Stomach (tissue), 9 donors: ENCODE results near the gene PRTG. TPM values are rescaled to one million over a fixed set of nuclear protein-coding genes. Genes with fewer than 3 reads are reported as not detected.

ENCODE experiments used
- DNase-seq, 2 donors: peaks; one replicate each; pipeline versions ENCODE4 v3.0.0 to v3.0.0-alpha.2; 2013 to 2019
- H3K27ac ChIP-seq, 5 donors: fragments of 200-600 bp in 4 of 5; sonication (generic) in 4 of 5; one replicate each; pipeline ENCODE4 v1.5.1; 2013 to 2019; ENCODE audit warnings: mild to moderate bottlenecking in 1 of 5, moderate library complexity in 1 of 5
- H3K27me3 ChIP-seq, 3 donors: fragments of 200-600 bp; sonication (generic); one replicate each; pipeline ENCODE4 v1.5.1; 2017 to 2019; ENCODE audit warnings: mixed run types in 1 of 3
- H3K36me3 ChIP-seq, 4 donors: fragments of 200-600 bp; sonication (generic); 1 replicate in 3 of 4; 2 replicates in 1 of 4; pipeline ENCODE4 v1.5.1; 2016 to 2019
- H3K4me1 ChIP-seq, 4 donors: fragments of 200-600 bp; sonication (generic); one replicate each; pipeline ENCODE4 v1.5.1; 2016 to 2019
- H3K4me3 ChIP-seq, 4 donors: fragments of 200-600 bp; sonication (generic) in 3 of 4; one replicate each; pipeline ENCODE4 v1.5.1; 2016 to 2019; ENCODE audit warnings: mild to moderate bottlenecking in 1 of 4
- H3K9me3 ChIP-seq, 4 donors: fragments of 200-600 bp; sonication (generic); one replicate each; pipeline ENCODE4 v1.5.1; 2016 to 2019
- CTCF ChIP-seq, 7 experiments: fragments of 450-650 bp in 4 of 7; fragments of 200-600 bp in 3 of 7; sonication (generic) in 3 of 7; IDR thresholded peaks; one replicate each; pipeline ENCODE4 v1.5.1; 2016 to 2019; ENCODE audit warnings: antibody characterized with exemption in 7 of 7, control low read depth in 2 of 7, mild to moderate bottlenecking in 1 of 7
- EP300 ChIP-seq: sonication (generic); formaldehyde crosslinking; IDR thresholded peaks from one replicate; pipeline ENCODE4 v1.6.1; 2017; ENCODE audit warnings: antibody characterized with exemption
- POLR2A ChIP-seq, 4 donors: fragments of 450-650 bp; IDR thresholded peaks; one replicate each; pipeline ENCODE4 v1.6.1; 2016; ENCODE audit warnings: antibody characterized with exemption in 4 of 4, control low read depth in 2 of 4, mild to moderate bottlenecking in 1 of 4, moderate library complexity in 1 of 4
- POLR2AphosphoS5 ChIP-seq, 3 donors: sonication (generic); formaldehyde crosslinking; IDR thresholded peaks; one replicate each; pipeline ENCODE4 v1.6.1; 2016; ENCODE audit warnings: antibody characterized with exemption in 3 of 3
- WGBS, 5 donors: extraction: QIAGEN DNeasy Blood & Tissue Kit in 3 of 5; methylation state at CpG; one replicate each; pipeline versions ENCODE4 v1.1.5 to v1.1.7; 2013 to 2018; 5-methylcytosine and 5-hydroxymethylcytosine counted together
- intact Hi-C: fragments of 100-400 bp; cut with DNase I; formaldehyde crosslinking; loops from one replicate; pipeline ENCODE4 v1.15.1; 2023; ENCODE audit warnings: low total_unique reads
- polyA plus RNA-seq, 3 donors: library from polyadenylated mRNA; stranded (reverse); fragments of 200-250 nt; gene quantifications; one replicate each; pipeline ENCODE4 v1.2.3, GENCODE V29; 2013
- small RNA-seq, 4 donors: library from RNA; depleted of rRNA; stranded (forward); fragments of <200 nt; gene quantifications; one replicate each; pipeline ENCODE3, GENCODE V24; 2016
- total RNA-seq, 5 donors: library from RNA; depleted of rRNA; stranded (reverse); fragments of >200 nt; gene quantifications; one replicate each; pipeline versions ENCODE4 v1.1.0 to v1.2.3, GENCODE V29; 2014 to 2016
- donor health status: healthy with polysubstance abuse.
- donor health status: Bipolar disorder and iron deficiency.
- donor health status: healthy.

The PRTG gene
- total and polyA plus RNA-seq, 8 donors: under 0.01 to 12.3 (median 0.63) TPM; not detected in 2

DNA sequence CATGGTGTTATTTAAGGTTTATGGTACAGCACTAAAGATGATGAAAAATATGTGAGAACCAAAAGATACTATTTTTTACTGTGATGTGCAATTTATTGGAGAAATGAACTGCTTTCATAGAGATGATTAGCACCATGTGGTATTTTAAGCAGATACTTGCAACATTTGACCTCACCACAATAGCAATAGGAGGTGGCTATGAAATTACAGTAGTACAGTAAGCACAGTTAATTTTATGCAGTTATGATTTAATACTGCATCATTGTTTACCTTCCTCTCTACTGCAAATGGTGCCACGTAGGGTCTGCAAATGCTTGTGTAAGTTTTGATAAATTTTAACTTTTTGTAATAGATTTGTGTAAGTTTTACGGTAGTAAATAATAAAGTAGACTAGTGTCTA lies 168.9 kb downstream of the PRTG start:
- intact Hi-C loops: no loop called here
- no peak for DNase-seq
- TF ChIP-seq EP300: no peak
- no peak for TF ChIP-seq CTCF (IDR thresholded peaks at IDR 0.05)
- no peak for TF ChIP-seq POLR2A (IDR thresholded peaks at IDR 0.05)
- TF ChIP-seq POLR2AphosphoS5 (IDR thresholded peaks at IDR 0.05): no peak
- Histone ChIP-seq H3K27ac (no peak overlapping the region), H3K4me1 (no peaks in the 10 kb centered on the region), H3K9me3 (no peaks in the 10 kb centered on the region), H3K4me3 (no peak overlapping the region), H3K27me3 (no peaks in the 10 kb centered on the region), H3K36me3 (no peaks in the 10 kb centered on the region)
- WGBS, 5 donors: 65 to 99% (median 91%) methylated on average over 2 of the region's 2 CpGs

- Histone ChIP-seq H3K27ac (no peak overlapping the region), H3K9me3 (no peaks in the 10 kb centered on the region), H3K27me3 (no peaks in the 10 kb centered on the region), H3K4me3 (no peak overlapping the region), H3K36me3 (no peaks in the 10 kb centered on the region), H3K4me1 (no peaks in the 10 kb centered on the region)
- intact Hi-C loops: no loop called here
- TF ChIP-seq EP300 (no peak), POLR2A (IDR thresholded peaks at IDR 0.05) (no peak), POLR2AphosphoS5 (IDR thresholded peaks at IDR 0.05) (no peak), CTCF (IDR thresholded peaks at IDR 0.05) (no peak)
- DNase-seq: no peak
Measured at GRCh38 chr15:55573224-55573623, 169.7 kb downstream of the PRTG start.

GRCh38 chr15:55564347-55565145 lies 178.4 kb downstream of the PRTG start:
- DNase-seq: no peak
- H3K9me3 ChIP-seq: peaks cover 0 to 11% (median 8%) of the 10 kb centered on the region in 4 donors
- intact Hi-C loops: no loop called here
- H3K36me3 ChIP-seq: no peaks in the 10 kb centered on the region
- H3K4me1 ChIP-seq: no peaks in the 10 kb centered on the region
- no peak overlapping the region for H3K4me3 ChIP-seq
- WGBS, 5 donors: 93 to 99% (median 95%) methylated on average over 2 of the region's 2 CpGs
- no peaks in the 10 kb centered on the region for H3K27me3 ChIP-seq
- H3K27ac ChIP-seq: no peak overlapping the region
- TF ChIP-seq POLR2A (IDR thresholded peaks at IDR 0.05) (no peak), EP300 (no peak), POLR2AphosphoS5 (IDR thresholded peaks at IDR 0.05) (no peak), CTCF (IDR thresholded peaks at IDR 0.05) (no peak)

- whole genome bisulfite sequencing, 5 donors: 76 to 99% (median 86%) methylated on average over 3 of the region's 3 CpGs
- Histone ChIP-seq H3K27ac (no peak overlapping the region), H3K4me1 (no peaks in the 10 kb centered on the region), H3K9me3 (peaks cover 0 to 11% (median 8%) of the 10 kb centered on the region in 4 donors), H3K4me3 (no peak overlapping the region), H3K27me3 (no peaks in the 10 kb centered on the region), H3K36me3 (no peaks in the 10 kb centered on the region)
- TF ChIP-seq POLR2AphosphoS5 (IDR thresholded peaks at IDR 0.05): no peak
- TF ChIP-seq CTCF (IDR thresholded peaks at IDR 0.05): no peak
- TF ChIP-seq EP300: no peak
- no peak for TF ChIP-seq POLR2A (IDR thresholded peaks at IDR 0.05)
- DNase-seq: no peak
- intact Hi-C loops: no loop called here
Measured at GRCh38 chr15:55562601-55563000, 180.4 kb downstream of the PRTG start.

Small RNA genes lying within 50 kb of the gene (small RNA-seq; reads per million reads assigned to genes)
- 0 reads per million in 4 donors for gene AC009997.1

Other genes with a start within 250 kb of the PRTG start
- 1 to 10 TPM in 2 of 5 donors, not detected in 3; 1.3 to 8.9 TPM for gene DNAAF4, start 234.9 kb downstream of the PRTG start, total RNA-seq
- 1 to 10 TPM; 1.0 to 1.8 (median 1.2) TPM for gene DNAAF4, start 234.9 kb downstream of the PRTG start, polyA plus RNA-seq
- 10 to 100 TPM in 2 of 5 donors, 1 to 10 TPM in 2, not detected in 1; 4.1 to 15.2 (median 10.0) TPM for gene PYGO1, start 154.8 kb downstream of the PRTG start, total RNA-seq
- gene PYGO1, start 154.8 kb downstream of the PRTG start, polyA plus RNA-seq: 1 to 10 TPM in 1 of 3 donors, under 1 TPM in 2; 0.61 to 1.5 (median 0.93) TPM